NB4 (cell line): Measurements from ENCODE around the gene VPS37B.
A peak's percentile ranks its signal among the peaks of the same experiment; 100 is the strongest.

ENCODE experiments used
- DNase-seq: peaks from one replicate; pipeline ENCODE4 v3.0.0; 2010; ENCODE audit warnings: low read depth
- H3K4me3 ChIP-seq: one replicate; pipeline ENCODE4 v1.5.1; 2011; ENCODE audit warnings: mild to moderate bottlenecking, low read depth, low read length, moderate library complexity
- MAX ChIP-seq: IDR thresholded peaks from 2 replicates; pipeline ENCODE4 v1.6.1; 2011; ENCODE audit warnings: low read depth, low read length
- MYC ChIP-seq: IDR thresholded peaks from 2 replicates; pipeline ENCODE4 v1.6.1; 2011; ENCODE audit warnings: low read depth, low read length
- POLR2A ChIP-seq: IDR thresholded peaks from 2 replicates; pipeline ENCODE4 v1.6.1; 2011; ENCODE audit warnings: mild to moderate bottlenecking; ENCODE audit not compliant: insufficient read length; ENCODE audit errors: extremely low read depth
- TF ChIP-seq, protein P1 (sequence below): IDR thresholded peaks from one replicate; pipeline ENCODE4 v1.5.1; 2012; ENCODE audit warnings: low read depth, low read length

Gene VPS37B

DNA sequence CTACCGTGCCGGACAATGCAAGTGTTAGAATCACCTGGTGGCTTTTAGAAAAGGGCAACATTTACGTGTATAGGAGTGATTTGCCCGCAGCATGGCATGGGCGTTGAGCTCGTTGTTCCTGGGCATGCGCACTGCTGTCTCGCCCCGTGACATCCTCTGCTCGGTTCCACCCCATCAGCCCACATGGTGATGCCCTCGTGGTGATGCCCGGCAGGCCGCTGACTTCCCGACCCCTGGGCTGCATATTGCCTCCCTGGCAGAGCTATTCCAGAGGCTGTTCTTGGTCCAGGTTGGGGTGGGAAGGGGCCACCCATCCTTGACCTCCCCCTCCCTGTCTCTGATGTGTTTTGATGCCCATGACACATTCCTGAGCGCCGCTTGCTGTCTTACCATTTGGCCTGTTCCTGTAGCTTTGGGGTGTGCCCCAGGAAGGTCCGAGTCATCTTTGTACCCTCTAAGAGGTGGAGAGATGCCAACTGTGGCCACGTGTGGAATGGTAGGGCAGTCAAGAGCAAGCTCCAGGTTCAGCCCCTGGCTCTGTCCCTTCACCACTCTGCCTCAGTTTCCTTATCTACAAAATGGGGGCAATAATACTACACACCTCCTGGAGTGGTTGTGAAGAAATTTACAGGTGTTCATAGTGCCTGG, 55.9 kb downstream of the VPS37B start:
- TF ChIP-seq POLR2A (no peak), MYC (no peak), MAX (no peak)
- TF ChIP-seq, protein P1, sequence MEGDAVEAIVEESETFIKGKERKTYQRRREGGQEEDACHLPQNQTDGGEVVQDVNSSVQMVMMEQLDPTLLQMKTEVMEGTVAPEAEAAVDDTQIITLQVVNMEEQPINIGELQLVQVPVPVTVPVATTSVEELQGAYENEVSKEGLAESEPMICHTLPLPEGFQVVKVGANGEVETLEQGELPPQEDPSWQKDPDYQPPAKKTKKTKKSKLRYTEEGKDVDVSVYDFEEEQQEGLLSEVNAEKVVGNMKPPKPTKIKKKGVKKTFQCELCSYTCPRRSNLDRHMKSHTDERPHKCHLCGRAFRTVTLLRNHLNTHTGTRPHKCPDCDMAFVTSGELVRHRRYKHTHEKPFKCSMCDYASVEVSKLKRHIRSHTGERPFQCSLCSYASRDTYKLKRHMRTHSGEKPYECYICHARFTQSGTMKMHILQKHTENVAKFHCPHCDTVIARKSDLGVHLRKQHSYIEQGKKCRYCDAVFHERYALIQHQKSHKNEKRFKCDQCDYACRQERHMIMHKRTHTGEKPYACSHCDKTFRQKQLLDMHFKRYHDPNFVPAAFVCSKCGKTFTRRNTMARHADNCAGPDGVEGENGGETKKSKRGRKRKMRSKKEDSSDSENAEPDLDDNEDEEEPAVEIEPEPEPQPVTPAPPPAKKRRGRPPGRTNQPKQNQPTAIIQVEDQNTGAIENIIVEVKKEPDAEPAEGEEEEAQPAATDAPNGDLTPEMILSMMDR, result no peak
- no peak for DNase-seq
- H3K4me3 ChIP-seq, result no peak overlapping the region

DNA sequence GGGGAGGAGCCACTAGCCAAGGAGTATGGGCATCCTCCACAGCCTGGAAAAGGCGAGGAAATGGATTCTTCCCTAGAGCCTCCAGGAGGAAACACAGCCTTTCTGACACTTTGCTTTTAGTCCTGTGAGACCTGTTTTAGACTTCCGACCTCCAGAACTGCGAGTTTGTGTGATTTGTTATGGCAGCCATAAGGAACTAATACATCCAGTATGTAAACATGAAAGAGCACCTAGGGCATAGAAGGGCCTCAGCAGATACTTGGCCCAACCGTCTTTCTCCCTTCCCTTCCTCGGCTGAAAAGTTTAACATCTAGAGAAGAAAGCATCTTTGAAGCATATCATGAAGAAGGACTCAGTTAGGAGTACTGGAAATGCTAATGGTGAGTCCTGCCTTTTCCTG, 57.1 kb downstream of the VPS37B start:
- TF ChIP-seq MYC (no peak), POLR2A (no peak), MAX (no peak)
- TF ChIP-seq, protein P1, result no peak
- H3K4me3 ChIP-seq, result no peak overlapping the region
- no peak for DNase-seq

- no peak overlapping the region for H3K4me3 ChIP-seq
- TF ChIP-seq POLR2A (no peak), MAX (no peak), MYC (no peak)
- TF ChIP-seq, protein P1, result no peak
- no peak for DNase-seq
Measured at GRCh38 chr12:122837306-122838265, 58.3 kb downstream of the VPS37B start.

DNA sequence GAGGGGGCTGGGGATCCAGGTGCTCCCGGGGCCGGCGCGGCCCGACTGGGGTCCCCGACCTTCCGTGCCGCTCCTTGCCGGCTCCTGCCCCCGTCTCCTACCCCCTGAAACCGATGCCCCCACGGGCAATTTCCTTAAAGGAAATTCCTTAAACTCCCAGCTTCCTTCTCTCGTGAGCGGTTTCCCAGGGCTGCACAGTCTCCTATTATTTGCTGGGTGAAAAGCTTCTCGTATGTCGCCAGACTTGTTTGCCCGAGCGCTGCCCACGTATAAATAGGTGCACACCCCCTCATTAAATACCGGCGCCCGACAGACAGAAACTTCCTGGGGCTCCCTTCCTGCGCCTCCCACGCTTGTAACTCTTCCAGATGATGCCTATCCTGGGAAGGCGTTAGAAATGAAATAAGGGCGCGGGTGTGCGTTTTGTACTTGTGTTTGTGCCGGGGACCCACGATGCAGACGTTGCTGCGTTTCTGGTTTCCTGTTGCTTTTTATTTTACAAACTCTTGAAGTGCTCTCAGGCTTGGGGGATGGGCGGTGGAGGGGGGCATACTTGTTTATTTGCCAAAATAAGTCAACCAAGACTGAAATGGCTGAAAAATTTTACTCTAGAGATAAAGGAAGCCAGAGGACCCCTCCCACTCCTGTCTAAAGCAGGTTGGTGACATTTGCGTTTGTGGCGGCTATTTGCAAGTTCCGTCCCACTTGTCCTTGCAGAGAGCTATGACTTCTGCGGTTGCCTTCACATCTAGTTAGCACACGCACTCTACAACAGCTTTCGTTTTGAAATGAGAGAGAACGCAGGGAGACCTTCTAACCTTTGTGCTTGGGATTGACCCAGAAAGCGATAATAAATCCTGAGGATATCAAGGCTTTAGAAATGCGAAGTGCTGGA, 59.6 kb downstream of the VPS37B start:
- H3K4me3 ChIP-seq, result peak overlapping the region; percentile 58
- DNase-seq, result peak; percentile 85

More for the DNA sequence above, 59.6 kb downstream of the VPS37B start:
- TF ChIP-seq, protein P1, result no peak
- TF ChIP-seq POLR2A (no peak), MAX (peak; percentile 45; the same call in 1 of the 2 replicates), MYC (peak; percentile 72)
